GM10248 (cell line): ENCODE data around the gene CST3.

Experiments used
- CTCF ChIA-PET: fragments of 300-600 bp; sonication (Branson Sonifier 250); formaldehyde crosslinking; extraction: SDS; loops from one replicate; lab custom pipeline; 2021; ENCODE audit warnings: antibody characterized with exemption; lab: Yijun Ruan, JAX
- POLR2A ChIA-PET: fragments of 350-650 bp; sonication (Branson Sonifier 250); formaldehyde crosslinking; extraction: SDS; loops from one replicate; lab custom pipeline; 2020; ENCODE audit warnings: antibody characterized with exemption; lab: Yijun Ruan, JAX
- DNase-seq: peaks from one replicate; pipeline ENCODE4 v3.0.0; 2012; ENCODE audit errors: extremely low spot score
- CTCF ChIP-seq: IDR thresholded peaks from 2 replicates; pipeline ENCODE4 v1.5.1; 2012; ENCODE audit warnings: mild to moderate bottlenecking, low read depth; ENCODE audit errors: extremely low read depth, missing control alignments, control extremely low read depth

CST3 gene

GRCh38 chr20:23647346-23647745, 9.6 kb upstream of the CST3 start:
- no peak for TF ChIP-seq CTCF
- no peak for DNase-seq
- CTCF ChIA-PET = no interaction called here
- POLR2A ChIA-PET = no interaction called here

DNA sequence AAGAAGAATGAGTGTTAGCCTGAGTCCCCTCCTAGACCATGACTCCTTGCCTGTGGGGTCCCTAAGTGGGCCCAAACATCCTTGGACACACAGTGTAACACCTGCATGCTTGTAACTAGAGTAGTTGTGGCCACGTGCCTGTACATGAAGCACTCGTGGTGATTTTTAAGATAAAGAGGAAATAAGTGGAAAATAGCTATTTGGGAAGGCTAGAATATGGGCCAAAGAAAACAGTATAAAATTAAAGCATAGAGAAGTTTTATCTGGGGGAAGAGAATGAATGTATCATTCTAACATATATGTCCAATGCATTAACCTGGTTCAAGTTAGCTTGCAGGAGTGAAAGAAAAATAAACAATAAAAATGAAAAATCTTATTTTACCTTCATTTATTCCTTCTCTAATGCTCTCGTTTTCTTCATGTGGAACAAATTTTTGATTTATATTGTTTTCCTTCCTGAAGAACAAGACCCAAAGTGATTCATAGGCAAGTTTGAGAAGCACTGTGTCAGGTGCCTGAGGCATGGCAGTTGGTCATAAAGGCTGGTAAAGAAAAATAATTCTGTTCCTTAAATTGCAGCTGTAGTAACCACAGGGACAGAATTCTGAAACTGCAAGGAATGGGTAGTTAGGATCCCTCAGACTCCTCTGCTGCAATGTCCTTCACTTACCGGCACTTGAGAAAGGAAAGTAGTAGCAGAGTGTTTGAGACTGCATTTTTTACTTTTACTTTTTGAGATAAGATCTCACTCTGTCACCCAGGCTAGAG, 8.5 kb upstream of the CST3 start:
- ChIA-PET CTCF (no interaction called here), POLR2A (no interaction called here)
- DNase-seq = no peak
- TF ChIP-seq CTCF = no peak

DNA sequence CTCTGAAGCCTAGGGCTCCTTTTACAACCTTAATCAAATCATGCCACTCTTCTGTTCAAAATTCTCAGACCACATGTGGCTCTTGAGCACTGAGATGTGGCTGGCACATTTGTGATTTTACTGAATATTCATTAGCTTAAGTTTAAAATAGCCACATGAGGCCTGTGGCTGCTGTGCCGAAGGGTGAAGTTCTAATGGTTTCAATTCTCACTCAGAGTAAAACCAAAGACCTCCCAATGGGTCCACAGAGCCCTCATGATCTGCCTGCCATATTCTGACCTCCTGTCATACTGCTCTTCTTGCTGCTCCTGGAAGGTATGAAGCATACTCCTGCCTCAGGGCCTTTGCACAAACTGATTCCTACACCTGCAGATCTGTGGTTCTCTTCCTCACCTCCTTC, 7.8 kb upstream of the CST3 start:
- DNase-seq = no peak
- no peak for TF ChIP-seq CTCF
- POLR2A ChIA-PET = no interaction called here
- CTCF ChIA-PET = no interaction called here

DNA sequence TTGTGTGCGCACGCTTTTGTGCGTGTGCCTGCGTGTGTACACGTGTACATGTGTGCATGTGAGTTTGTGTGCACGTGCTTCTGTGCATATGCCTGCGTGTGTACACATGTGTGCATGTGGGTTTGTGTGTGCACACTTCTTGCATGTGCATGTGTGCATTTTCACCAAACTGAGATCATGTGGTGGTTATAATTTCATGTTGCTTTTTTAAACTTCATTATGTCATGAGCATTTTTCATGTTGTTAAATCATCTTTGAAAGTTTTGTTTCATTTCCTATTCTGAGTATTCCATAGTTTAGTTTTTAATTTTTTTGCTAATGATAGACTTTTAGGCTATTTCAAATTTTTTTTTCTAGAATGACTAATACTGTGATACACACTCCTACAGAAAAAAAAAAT, 6.4 kb upstream of the CST3 start:
- ChIA-PET POLR2A (no interaction called here), CTCF (no interaction called here)
- no peak for TF ChIP-seq CTCF
- no peak for DNase-seq

GRCh38 chr20:23643659-23644058, 5.9 kb upstream of the CST3 start:
- ChIA-PET CTCF (interaction anchor here (1.6 kb wide), 1 partner anchor 10 kb away, joined by 4 read pairs; no protein-coding TSS in a partner anchor), POLR2A (no interaction called here)
- TF ChIP-seq CTCF = no peak
- no peak for DNase-seq

GRCh38 chr20:23641936-23642751, 4.4 kb upstream of the CST3 start:
- no peak for DNase-seq
- no peak for TF ChIP-seq CTCF
- ChIA-PET POLR2A (no interaction called here), CTCF (interaction anchor here (1.6 kb wide), 1 partner anchor 12 kb away, joined by 4 read pairs; no protein-coding TSS in a partner anchor)
